GM21723 (cell line): Measurements from ENCODE around the gene KRTAP1-1.
"Not testable (repeated sequence)": the region's sequence is repeated elsewhere in the genome, so short reads cannot be mapped to it uniquely, and the experiment has no call there.

Source experiments
- ATAC-seq: cut with Tn5 transposase; IDR thresholded peaks from one replicate; pipeline ENCODE4 v1.9.1; 2021; ENCODE audit warnings: mild to moderate bottlenecking, moderate library complexity; ENCODE audit not compliant: unreplicated experiment

Gene KRTAP1-1

GRCh38 chr17:41013181-41013580 lies 28.1 kb downstream of the KRTAP1-1 start:
- ATAC-seq: no peak

GRCh38 chr17:41012326-41013120 lies 28.7 kb downstream of the KRTAP1-1 start:
- no peak for ATAC-seq

- no peak for ATAC-seq
Observed at GRCh38 chr17:41010441-41010840, 30.8 kb downstream of the KRTAP1-1 start.

- no peak for ATAC-seq
Observed at GRCh38 chr17:41009936-41010335, 31.3 kb downstream of the KRTAP1-1 start.

- no peak for ATAC-seq
Observed at GRCh38 chr17:41009301-41009760, 31.9 kb downstream of the KRTAP1-1 start.

- no peak for ATAC-seq
Observed at GRCh38 chr17:41008811-41009210, 32.4 kb downstream of the KRTAP1-1 start, which contains the start of gene KRTAP3-1. KRTAP3-1 (minus strand) TSS chr17:41009128; CDS start chr17:41009074, 54 bp downstream.

GRCh38 chr17:41004397-41004796 lies 36.9 kb downstream of the KRTAP1-1 start:
- ATAC-seq: no peak

- ATAC-seq: no peak
Observed at GRCh38 chr17:41003926-41004325, 37.3 kb downstream of the KRTAP1-1 start.

- ATAC-seq: no peak
Observed at GRCh38 chr17:41002814-41003213, 38.4 kb downstream of the KRTAP1-1 start.

- ATAC-seq: no peak
Observed at GRCh38 chr17:41001795-41002194, 39.5 kb downstream of the KRTAP1-1 start.

GRCh38 chr17:40999563-40999962 lies 41.7 kb downstream of the KRTAP1-1 start, which contains the start of gene KRTAP3-2:
KRTAP3-2 (minus strand) TSS chr17:40999906; CDS start chr17:40999853, 53 bp downstream.
- not testable (repeated sequence) for ATAC-seq

GRCh38 chr17:40997361-40997760 lies 43.9 kb downstream of the KRTAP1-1 start:
- no peak for ATAC-seq

GRCh38 chr17:40996829-40997228 lies 44.4 kb downstream of the KRTAP1-1 start:
- no peak for ATAC-seq

GRCh38 chr17:40995116-40995515 lies 46.1 kb downstream of the KRTAP1-1 start:
- ATAC-seq: no peak

- no peak for ATAC-seq
Observed at GRCh38 chr17:40993839-40994238, 47.4 kb downstream of the KRTAP1-1 start, which contains the start of gene KRTAP3-3. KRTAP3-3 (minus strand) TSS chr17:40994164; CDS start chr17:40994097, 67 bp downstream.

GRCh38 chr17:40993084-40993483 lies 48.2 kb downstream of the KRTAP1-1 start:
- no peak for ATAC-seq

GRCh38 chr17:40992666-40993065 lies 48.6 kb downstream of the KRTAP1-1 start:
- ATAC-seq: no peak
